Astrocyte (in vitro differentiated cells and primary cell): ENCODE measurements around the gene KLF11.

Experiments used
- CTCF ChIP-seq: IDR thresholded peaks from 2 replicates; pipeline ENCODE4 v1.5.1; 2011; ENCODE audit warnings: low read depth, mild to moderate bottlenecking, inconsistent platforms, low read length, moderate library complexity; ENCODE audit not compliant: insufficient read depth
- EZH2 ChIP-seq: IDR thresholded peaks from 2 replicates; pipeline ENCODE4 v1.6.1; 2012; ENCODE audit warnings: mild to moderate bottlenecking, low read length, inconsistent platforms; ENCODE audit not compliant: insufficient read depth

DNA sequence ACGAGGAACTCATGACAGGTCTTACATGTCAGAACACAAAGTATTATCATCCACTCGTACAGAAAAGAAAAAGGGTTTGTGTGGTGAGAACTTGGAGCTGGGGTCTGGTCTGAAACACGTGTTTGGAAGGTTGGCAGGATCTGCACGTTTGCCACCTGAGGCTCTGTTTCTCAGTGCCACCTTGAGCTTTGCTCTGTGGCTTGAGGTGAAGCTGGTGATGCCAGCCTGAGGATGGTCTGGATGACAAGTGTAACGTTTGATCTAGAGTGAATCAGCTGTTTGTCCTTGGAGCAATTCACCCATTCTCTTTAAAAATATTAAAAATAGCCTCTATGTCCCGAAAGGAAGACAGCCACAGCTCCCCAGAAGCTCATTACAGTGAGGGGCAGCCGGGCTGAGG is 45.4 kb upstream of the KLF11 start:
- TF ChIP-seq EZH2, result no peak
- TF ChIP-seq CTCF, result no peak
